ENCODE measurements around the gene CLTB.
A peak's percentile ranks its signal among the peaks of the same experiment; 100 is the strongest.
"Not testable (repeated sequence)": the region's sequence is repeated elsewhere in the genome, so short reads cannot be mapped to it uniquely, and the experiment has no call there.

The CLTB gene

DNA sequence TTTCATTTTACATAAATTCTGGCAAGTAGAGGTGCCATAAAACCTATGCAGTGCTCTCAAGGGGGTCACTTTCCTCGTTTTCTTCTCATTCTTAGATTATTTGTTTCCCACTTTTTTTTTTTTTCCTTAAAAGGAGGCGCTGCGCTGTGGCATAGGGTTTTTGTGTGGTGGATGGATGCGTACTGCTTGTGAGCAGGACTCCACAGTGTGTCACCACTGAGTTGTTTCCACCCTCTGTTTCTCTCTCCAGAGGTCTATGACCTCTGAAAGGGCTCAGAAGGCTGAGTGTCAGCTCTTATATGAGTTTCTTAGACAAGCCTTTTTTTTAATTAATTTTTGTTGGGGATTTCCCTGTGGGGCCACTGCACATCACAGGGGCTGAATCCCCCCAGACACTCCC lies 13.6 kb upstream of the CLTB start:
- DNase-seq (ENCODE audit: insufficient read length, low spot score) (no peak), FAIRE-seq (no peak)

GRCh38 chr5:176427971-176428370 lies 11.6 kb upstream of the CLTB start:
- FAIRE-seq: no peak
- no peak for DNase-seq (ENCODE audit: insufficient read length, low spot score)

- FAIRE-seq: no peak
Measured at GRCh38 chr5:176426876-176427275, 10.5 kb upstream of the CLTB start.

DNA sequence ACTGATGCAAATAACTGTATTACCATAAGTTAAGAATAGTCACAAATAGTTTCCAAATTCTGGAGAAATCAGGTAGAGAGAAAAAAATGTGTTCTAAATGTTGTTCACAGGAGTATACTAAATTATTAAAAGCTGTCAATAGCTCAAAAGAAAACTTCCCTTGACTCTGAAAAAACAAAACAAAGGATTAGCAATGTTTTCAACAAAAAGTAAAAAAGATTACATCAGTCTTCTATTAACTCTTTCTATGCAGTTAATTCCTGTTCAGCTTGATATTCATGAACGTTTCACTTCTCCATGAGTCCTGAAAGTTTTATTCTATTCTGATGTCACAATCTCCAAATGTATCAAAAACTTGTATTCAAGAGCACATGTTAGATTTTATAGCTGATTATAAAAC lies 9.5 kb upstream of the CLTB start:
- FAIRE-seq (no peak), DNase-seq (ENCODE audit: insufficient read length, low spot score) (no peak)

More at GRCh38 chr5:176426876-176427275, 10.5 kb upstream of the CLTB start:
- no peak for DNase-seq (ENCODE audit: insufficient read length, low spot score)

DNA sequence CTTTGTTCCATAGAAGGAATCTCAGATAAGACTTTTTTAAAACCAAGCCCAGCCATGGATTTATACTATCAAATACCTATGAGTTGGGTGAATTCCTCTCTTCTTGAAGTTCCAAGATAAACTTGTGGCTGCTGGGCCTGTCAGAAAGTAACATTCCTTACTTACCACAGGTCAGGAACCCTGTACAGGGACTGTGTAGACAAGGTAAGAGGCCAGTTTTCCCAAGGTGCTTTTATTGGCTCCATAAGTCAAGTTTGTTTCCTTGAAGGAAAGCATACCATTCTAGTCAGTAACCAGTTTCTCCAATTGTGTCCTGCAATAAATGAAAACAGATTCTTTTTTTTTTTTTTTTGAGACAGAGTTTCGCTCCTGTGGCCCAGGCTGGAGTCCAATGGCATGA lies 8.8 kb upstream of the CLTB start:
- DNase-seq (ENCODE audit: insufficient read length, low spot score): no peak
- FAIRE-seq: no peak

DNA sequence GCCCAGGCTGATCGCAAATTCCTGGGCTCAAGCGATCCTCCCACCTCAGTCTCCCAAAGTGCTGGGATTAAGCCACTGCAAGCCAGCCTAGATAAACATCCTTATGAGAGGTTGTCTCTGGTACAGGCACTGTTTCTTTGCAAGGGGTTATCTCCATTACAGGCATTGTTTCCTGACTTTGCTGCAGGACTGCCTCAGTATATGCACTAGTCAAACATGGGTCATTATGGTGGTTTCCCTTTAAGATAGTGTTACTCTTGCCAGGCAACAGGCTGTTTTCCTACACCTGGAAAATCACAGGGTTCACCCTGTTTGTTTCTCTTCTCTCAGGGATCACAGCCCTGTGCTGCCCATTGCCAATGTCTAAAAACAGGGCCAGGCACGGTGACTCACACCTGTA lies 7.8 kb upstream of the CLTB start:
- FAIRE-seq (no peak), DNase-seq (ENCODE audit: insufficient read length, low spot score) (no peak)

GRCh38 chr5:176420972-176421544 lies 4.7 kb upstream of the CLTB start:
- DNase-seq (ENCODE audit: insufficient read length, low spot score): no peak
- FAIRE-seq: no peak

GRCh38 chr5:176420086-176420485 lies 3.7 kb upstream of the CLTB start:
- FAIRE-seq (no peak), DNase-seq (ENCODE audit: insufficient read length, low spot score) (no peak)

DNA sequence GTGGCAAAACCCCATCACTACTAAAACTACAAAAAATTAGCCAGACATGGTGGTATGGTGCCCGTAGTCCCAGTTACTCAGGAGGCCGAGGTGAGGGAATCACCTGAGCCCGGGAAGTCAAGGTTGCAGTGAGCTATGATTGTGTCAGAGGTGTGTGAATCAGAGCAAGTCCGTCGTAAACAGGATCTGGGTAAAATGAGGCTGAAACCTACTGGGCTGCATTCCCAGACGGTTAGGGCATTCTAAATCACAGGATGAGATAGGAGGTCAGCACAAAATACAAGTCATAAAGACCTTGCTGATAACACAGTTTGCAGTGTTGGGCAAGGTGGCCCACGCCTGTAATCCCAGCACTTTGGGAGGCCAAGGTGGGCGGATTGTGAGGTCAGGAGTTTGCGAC lies 1.9 kb upstream of the CLTB start:
- no peak for DNase-seq (ENCODE audit: insufficient read length, low spot score)
- no peak for FAIRE-seq

DNA sequence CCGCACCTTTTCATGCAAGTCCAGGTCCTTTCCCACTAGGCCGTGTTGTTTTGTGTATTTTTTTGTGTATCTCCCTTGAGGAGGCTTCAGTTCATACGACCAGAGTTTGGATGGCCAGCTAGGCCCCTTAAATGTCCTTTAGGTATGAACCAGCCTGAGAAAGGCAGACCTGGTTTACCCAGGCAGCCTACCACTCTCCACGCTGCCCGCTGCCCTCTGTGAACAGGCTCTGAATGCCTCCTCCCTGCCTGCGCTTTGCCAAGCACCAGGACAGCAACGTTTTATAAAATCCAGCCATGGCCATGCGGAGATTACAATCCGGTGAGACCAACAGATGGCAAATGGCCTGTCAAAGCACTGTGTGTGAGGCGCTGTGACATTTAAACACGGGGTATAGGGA lies 626 bp upstream of the CLTB start:
- FAIRE-seq (no peak), DNase-seq (ENCODE audit: insufficient read length, low spot score) (no peak)

GRCh38 chr5:176415240-176415951 lies 943 bp downstream of the CLTB start:
- DNase-seq (ENCODE audit: insufficient read length, low spot score) (peak; percentile 77), FAIRE-seq (no peak)

DNA sequence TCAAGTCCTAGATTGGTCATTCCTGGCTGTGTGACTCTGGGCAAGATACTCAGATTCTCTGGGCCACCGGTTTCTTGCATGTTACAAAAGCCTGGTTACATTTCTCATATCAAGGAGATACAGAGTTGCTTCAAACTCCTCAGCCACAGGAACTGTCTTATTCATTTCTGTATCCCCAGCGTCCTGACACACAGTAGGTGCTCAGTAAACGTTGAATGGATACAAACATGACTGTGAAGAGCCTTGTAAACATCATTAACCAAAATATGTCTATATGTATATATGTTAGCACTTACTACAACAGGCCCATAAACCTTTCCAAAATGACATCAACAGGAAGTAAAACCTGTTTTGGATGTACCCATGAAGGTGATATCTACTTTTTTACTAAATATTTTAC lies 1.6 kb downstream of the CLTB start:
- FAIRE-seq: no peak
- no peak for DNase-seq (ENCODE audit: insufficient read length, low spot score)

- DNase-seq (ENCODE audit: insufficient read length, low spot score) (no peak), FAIRE-seq (no peak)
Measured at GRCh38 chr5:176413709-176414191, 2.6 kb downstream of the CLTB start.

DNA sequence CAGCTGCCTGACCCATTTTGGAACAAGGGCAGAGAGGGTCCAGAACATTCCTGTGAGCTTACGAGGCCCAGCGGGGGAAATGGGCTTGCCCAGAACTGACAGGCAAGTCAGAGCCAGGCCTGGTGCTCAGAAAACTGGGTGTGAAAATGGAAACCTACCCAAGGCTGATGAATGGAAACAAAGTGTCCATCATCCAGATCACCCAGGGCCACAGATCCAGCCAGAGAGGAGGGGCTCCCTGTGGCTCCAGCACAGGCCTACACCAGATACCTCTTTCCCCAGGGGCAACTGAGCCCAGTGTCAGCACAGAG lies 3.1 kb downstream of the CLTB start:
- DNase-seq (ENCODE audit: insufficient read length, low spot score): no peak
- FAIRE-seq: no peak

DNA sequence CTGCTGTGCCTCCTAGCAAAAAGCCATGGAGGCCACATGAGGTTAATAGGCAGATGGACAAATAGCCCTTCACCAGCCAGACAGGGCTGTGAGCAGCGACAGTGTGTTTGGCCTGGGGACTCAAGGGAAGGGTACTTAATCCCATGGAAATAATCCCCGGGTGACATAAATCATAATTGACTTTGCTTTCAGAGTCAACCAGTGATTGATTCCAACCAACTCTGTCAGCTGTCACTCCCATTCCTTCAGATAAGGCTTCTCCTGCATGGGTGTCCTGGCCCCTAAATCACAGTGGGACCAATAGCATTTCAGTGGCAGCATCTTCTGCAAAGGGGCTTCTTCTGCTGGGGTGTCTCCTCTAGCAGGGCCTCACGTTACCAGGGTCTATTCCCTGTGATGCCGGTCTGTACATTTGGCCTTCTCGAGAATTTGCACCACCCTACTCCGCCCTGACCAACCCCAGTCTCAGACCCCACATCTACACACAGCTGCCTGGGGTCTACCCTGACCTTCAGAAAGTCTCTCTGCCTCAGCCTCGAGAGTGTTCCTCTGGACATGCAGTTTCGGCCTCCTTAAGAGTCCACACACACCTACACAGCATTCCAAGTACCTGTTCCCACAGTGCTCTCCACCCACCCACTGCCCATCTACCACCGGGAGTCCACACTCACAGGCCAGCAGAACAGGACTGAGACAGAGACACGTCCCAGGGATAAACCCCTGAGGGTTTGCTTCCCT lies 3.7 kb downstream of the CLTB start:
- FAIRE-seq (no peak), DNase-seq (ENCODE audit: insufficient read length, low spot score) (no peak)

DNA sequence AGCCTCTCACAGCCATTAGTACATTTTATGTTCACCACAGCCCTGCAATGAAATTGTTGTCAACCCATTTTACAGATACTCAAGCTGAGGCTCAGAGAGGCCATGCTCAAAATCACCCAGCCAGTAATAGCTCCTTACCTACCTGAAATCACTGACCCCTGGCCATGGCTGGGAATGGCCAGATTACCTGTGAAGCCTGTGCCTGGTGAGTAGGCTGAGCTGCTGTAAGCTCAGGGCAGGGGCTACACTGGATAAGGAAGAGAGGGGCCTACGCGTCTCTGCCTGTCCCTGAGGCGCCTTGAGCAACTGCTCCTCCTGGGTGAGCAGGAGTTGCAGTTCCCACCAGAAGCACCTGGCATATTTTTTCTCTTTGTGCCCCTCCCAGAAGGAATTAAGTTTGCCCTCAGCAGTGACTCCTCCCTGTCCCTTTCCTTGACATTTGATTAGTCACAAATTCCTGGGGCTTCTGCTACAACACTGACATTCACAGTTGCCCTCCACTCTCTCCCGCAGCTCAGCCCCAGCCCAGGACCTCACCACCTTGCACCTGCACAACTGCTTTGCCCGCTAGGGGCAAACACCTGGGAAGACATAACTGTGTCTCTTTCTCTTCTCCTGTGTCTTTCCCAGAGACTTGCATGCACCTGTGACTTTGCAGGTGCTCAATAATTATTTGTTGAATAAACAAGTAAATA lies 5.7 kb downstream of the CLTB start:
- no peak for FAIRE-seq
- no peak for DNase-seq (ENCODE audit: insufficient read length, low spot score)

DNA sequence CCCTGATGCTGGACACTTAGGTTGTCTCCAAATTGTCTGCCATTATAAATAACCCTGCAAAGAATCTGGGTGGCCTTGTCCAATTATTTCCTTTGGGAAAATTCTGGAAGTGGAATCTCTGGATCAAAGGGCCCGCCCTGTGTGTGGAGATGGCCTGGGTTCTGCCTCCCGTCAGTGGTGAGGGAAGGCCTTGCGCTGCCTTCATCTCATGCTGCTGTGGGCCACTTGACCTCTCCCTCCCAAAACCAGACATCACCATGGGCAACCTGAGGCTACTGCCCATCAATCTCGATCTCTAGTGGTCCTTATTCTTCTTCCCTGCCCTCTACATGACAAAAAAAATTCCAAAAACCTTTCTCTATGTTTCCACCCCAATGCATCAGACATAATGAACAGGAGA lies 6.6 kb downstream of the CLTB start:
- FAIRE-seq (no peak), DNase-seq (ENCODE audit: insufficient read length, low spot score) (no peak)

DNA sequence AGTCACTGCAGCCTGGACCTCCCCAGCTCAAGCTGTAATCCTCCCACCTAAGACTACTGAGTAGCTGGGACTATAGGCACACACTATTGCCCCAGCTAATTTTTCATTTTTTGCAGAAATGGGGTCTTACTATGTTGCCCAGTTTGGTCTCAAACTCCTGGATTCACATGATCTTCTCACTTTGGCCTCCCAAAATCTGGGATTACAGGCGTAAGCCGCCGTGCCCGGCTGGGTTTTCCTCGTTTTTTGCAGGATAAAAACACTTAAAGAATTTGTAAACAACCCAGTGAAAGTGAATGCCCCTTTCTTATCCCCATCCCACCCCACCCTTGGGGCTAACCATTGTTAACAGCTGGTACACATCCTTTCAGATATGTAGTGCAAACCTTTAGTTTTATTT lies 7.7 kb downstream of the CLTB start:
- no peak for FAIRE-seq

GRCh38 chr5:176408252-176408573 lies 8.1 kb downstream of the CLTB start:
- DNase-seq (ENCODE audit: insufficient read length, low spot score); FAIRE-seq: not testable (repeated sequence)

More for the DNA sequence above, 7.7 kb downstream of the CLTB start:
- no peak for DNase-seq (ENCODE audit: insufficient read length, low spot score)

- DNase-seq (ENCODE audit: insufficient read length, low spot score) (no peak), FAIRE-seq (no peak)
Measured at GRCh38 chr5:176407456-176408251, 8.7 kb downstream of the CLTB start.

All from HTR-8/SVneo (cell line).